Mucosa of gallbladder (tissue), 1 donor: ENCODE results near the gene TRMT11. TPM values are rescaled to one million over a fixed set of nuclear protein-coding genes. Genes with fewer than 3 reads are reported as not detected.

Experiments
- DNase-seq: peaks from one replicate; pipeline ENCODE4 v3.0.0-alpha.2; 2020; ENCODE audit warnings: low spot score
- total RNA-seq: library from RNA; stranded (reverse); gene quantifications from one replicate; pipeline ENCODE4 v1.2.1, GENCODE V29; 2021
- donor health status: DM: no; HTN: no; CAD: no.

Gene TRMT11
- total RNA-seq, 1 donor from 2014 or later = 18.0 TPM

DNA sequence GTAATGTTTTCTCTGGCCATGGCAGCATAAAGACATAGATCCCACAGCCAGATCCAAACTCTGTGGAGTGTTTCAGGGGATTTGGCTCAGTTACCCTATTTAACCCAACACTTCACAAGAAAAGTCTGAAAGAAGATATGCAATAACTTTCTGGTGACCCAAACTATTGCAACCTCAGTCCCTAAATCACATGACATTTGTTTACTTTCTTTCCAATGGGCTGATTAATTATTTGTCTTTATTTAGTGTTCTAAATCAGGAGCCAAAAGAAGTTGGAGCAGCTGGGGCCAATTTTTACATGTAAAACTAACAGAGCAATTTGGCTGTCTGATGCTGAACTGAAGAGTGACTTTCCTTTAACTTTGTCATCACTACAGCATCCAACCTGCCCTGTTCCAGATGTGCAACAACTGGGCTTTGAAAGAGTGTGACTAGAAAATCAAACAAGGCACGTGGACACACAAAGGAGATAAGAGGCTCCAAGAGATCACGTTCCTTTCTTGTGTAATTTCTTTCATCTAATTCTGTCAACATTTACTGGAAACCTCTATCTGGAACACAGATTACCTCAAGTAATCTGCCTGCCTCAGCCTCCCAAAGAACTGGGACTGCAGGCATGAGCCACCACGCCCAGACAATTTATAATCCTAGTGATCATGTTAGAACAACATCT is 90.8 kb downstream of the TRMT11 start:
- no peak for DNase-seq

- DNase-seq = no peak
Measured at GRCh38 chr6:126077810-126078776, 91.8 kb downstream of the TRMT11 start.

DNA sequence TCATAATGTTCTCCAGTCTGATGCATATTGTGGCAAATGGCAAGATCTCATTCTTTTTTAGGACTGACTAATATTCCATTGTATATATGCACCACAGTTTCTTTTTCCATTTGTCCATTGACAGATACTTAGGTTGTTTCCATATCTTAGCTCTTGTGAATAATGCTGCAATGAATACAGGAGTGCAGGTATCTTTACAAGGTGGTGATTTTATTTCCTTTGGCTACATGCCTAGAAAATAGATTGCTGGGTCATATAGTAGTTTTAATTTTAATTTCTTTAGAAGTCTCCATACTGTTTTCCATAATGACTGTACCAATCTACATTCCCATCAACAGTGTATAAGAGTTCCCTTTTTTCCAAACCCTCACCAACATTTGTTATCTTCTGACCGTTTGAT is 97.5 kb downstream of the TRMT11 start:
- no peak for DNase-seq

DNA sequence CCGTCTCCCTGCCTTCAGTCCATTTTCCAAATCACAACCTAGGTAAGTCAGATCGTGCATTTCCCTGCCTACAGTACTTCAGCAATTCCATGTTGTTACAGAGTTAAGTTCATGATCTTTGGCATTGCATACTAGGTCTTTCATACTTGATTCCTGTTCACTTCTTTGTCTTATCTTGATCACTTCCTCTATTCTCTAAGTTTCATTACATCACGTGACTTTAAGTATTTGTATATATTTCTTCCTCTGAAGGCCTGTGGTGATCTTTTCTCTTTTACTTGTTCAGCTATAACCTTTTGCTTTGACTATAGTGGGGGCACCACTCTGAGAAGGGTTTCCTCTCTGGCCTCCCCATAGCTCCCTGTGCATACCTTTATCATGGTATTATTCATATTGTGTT is 100.2 kb downstream of the TRMT11 start:
- no peak for DNase-seq

Other genes with a start within 250 kb of the TRMT11 start
- gene HEY2, start 236.9 kb upstream of the TRMT11 start, total RNA-seq = 2.4 TPM
- gene NCOA7, start 195.6 kb upstream of the TRMT11 start, total RNA-seq = 41.9 TPM
- gene HINT3, start 29.8 kb upstream of the TRMT11 start, total RNA-seq = 32.3 TPM